Tibial nerve (tissue), 3 donors: ENCODE data around the gene BCL7A.

Experiments
- POLR2A ChIP-seq, 2 donors: fragments of 450-650 bp; IDR thresholded peaks; one replicate each; pipeline ENCODE4 v1.6.1; 2017; ENCODE audit warnings: antibody characterized with exemption in 2 of 2, mild to moderate bottlenecking in 2 of 2, moderate library complexity in 2 of 2
- TF ChIP-seq, protein P1 (sequence below), 5 experiments: fragments of 200-600 bp in 3 of 5; fragments of 450-650 bp in 2 of 5; sonication (generic) in 3 of 5; IDR thresholded peaks; one replicate each; pipeline ENCODE4 v1.5.1; 2016 to 2019; ENCODE audit warnings: antibody characterized with exemption in 5 of 5, mild to moderate bottlenecking in 3 of 5, moderate library complexity in 2 of 5

- TF ChIP-seq POLR2A (IDR thresholded peaks at IDR 0.05) = no peak
- TF ChIP-seq, protein P1, sequence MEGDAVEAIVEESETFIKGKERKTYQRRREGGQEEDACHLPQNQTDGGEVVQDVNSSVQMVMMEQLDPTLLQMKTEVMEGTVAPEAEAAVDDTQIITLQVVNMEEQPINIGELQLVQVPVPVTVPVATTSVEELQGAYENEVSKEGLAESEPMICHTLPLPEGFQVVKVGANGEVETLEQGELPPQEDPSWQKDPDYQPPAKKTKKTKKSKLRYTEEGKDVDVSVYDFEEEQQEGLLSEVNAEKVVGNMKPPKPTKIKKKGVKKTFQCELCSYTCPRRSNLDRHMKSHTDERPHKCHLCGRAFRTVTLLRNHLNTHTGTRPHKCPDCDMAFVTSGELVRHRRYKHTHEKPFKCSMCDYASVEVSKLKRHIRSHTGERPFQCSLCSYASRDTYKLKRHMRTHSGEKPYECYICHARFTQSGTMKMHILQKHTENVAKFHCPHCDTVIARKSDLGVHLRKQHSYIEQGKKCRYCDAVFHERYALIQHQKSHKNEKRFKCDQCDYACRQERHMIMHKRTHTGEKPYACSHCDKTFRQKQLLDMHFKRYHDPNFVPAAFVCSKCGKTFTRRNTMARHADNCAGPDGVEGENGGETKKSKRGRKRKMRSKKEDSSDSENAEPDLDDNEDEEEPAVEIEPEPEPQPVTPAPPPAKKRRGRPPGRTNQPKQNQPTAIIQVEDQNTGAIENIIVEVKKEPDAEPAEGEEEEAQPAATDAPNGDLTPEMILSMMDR (IDR thresholded peaks at IDR 0.05) = no peak
These were observed 80.6 kb downstream of the BCL7A start for GRCh38 chr12:122102331-122102730.
